Left ventricle myocardium inferior (tissue), 1 donor: Measurements from ENCODE around the gene PRPF4. TPM values are rescaled to one million over a fixed set of nuclear protein-coding genes. Genes with fewer than 3 reads are reported as not detected.

ENCODE experiments used
- DNase-seq: peaks from one replicate; pipeline ENCODE4 v3.0.0-alpha.2; 2020
- H3K27ac ChIP-seq: fragments of 200-600 bp; replicated peaks from 2 replicates; pipeline ENCODE4 v1.8.0; 2021
- H3K27me3 ChIP-seq: fragments of 200-600 bp; 2 replicates; pipeline ENCODE4 v1.8.0; 2021; ENCODE audit warnings: low read depth
- H3K36me3 ChIP-seq: fragments of 200-600 bp; 2 replicates; pipeline ENCODE4 v1.8.0; 2021
- H3K4me1 ChIP-seq: fragments of 200-600 bp; 2 replicates; pipeline ENCODE4 v1.8.0; 2021
- H3K4me3 ChIP-seq: fragments of 200-600 bp; 2 replicates; pipeline ENCODE4 v1.8.0; 2021; ENCODE audit warnings: mild to moderate bottlenecking, moderate library complexity
- H3K9me3 ChIP-seq: fragments of 200-600 bp; replicated peaks from 2 replicates; pipeline ENCODE4 v1.8.0; 2021
- intact Hi-C: fragments of 100-400 bp; cut with micrococcal nuclease; formaldehyde crosslinking; loops from one replicate; pipeline ENCODE4 v1.11.0; 2022
- total RNA-seq: library from RNA; stranded (reverse); fragmentation: NEBNext Ultra II Directional; extraction: Animal tissue kit (Norgen Biotek cat#: 25700); gene quantifications from one replicate; pipeline ENCODE4 v1.2.1, GENCODE V29; 2021
- TF ChIP-seq, protein P1 (sequence below): fragments of 200-600 bp; IDR thresholded peaks from 2 replicates; pipeline ENCODE4 v1.8.0; 2021; ENCODE audit warnings: antibody characterized with exemption, mild to moderate bottlenecking, borderline replicate concordance
- donor health status: DM: no; HTN: yes; CAD: no; lungs with severe emphysema.

PRPF4 gene
- total RNA-seq, 1 donor from 2014 or later, result 11.2 TPM

DNA sequence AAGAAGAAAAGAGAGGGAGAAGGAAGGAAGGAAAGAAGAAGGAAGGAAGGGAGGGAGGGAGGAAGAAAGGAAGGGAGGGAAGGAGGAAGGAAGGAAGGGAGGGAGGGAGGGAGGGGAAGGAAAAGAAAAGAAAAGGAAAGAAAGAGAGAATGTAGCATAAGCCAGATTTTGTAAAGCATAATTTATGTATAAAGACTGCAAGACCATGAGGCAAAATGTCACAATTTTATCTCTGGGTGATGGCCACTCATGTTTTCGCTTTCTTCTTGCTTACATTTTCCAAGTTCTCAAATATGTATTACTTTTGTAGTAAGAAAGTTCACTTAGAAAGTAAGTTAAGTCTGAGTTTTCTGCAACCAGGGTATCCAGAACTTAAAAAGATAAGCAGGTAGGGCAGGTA, 31.1 kb downstream of the PRPF4 start:
- H3K4me3 ChIP-seq, result no peak overlapping the region
- peaks cover 24% of the 10 kb centered on the region for H3K4me1 ChIP-seq
- no peaks in the 10 kb centered on the region for H3K36me3 ChIP-seq
- no peaks in the 10 kb centered on the region for H3K9me3 ChIP-seq
- intact Hi-C loops, result no loop called here
- DNase-seq, result no peak
- H3K27me3 ChIP-seq, result no peaks in the 10 kb centered on the region
- no peak overlapping the region for H3K27ac ChIP-seq
- TF ChIP-seq, protein P1, sequence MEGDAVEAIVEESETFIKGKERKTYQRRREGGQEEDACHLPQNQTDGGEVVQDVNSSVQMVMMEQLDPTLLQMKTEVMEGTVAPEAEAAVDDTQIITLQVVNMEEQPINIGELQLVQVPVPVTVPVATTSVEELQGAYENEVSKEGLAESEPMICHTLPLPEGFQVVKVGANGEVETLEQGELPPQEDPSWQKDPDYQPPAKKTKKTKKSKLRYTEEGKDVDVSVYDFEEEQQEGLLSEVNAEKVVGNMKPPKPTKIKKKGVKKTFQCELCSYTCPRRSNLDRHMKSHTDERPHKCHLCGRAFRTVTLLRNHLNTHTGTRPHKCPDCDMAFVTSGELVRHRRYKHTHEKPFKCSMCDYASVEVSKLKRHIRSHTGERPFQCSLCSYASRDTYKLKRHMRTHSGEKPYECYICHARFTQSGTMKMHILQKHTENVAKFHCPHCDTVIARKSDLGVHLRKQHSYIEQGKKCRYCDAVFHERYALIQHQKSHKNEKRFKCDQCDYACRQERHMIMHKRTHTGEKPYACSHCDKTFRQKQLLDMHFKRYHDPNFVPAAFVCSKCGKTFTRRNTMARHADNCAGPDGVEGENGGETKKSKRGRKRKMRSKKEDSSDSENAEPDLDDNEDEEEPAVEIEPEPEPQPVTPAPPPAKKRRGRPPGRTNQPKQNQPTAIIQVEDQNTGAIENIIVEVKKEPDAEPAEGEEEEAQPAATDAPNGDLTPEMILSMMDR, result no peak

DNA sequence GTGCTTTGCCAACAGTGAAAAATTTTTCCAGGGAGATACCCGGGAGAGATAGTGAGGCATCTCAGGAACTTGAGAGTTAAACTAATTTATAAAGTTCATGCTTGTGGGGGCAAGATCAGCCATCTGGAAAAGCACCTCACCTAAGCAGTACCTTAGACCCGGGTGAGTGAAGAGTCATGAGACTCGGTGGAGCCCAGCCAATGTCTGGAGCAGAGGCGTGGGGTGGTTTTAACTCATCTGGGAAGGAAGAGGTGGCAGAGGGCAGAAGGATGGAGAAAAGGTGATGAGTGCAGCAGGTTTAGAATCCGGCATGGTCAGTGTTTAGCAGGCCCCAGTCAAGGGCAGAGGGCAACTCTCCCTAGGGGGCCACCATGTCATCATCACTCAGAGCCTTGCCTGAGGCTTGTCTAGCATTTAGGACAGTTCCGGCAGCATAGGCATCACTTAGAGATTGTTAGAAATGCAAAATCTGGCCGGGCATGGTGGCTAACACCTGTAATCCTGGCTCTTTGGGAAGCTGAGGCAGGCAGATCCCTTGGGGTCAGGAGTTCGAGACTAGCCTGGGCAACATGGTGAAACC, 32.0 kb downstream of the PRPF4 start:
- Histone ChIP-seq H3K27me3 (no peaks in the 10 kb centered on the region), H3K27ac (no peak overlapping the region), H3K4me3 (no peak overlapping the region), H3K9me3 (no peaks in the 10 kb centered on the region), H3K36me3 (no peaks in the 10 kb centered on the region), H3K4me1 (peaks cover 25% of the 10 kb centered on the region)
- intact Hi-C loops, result no loop called here
- TF ChIP-seq, protein P1, result no peak
- no peak for DNase-seq

DNA sequence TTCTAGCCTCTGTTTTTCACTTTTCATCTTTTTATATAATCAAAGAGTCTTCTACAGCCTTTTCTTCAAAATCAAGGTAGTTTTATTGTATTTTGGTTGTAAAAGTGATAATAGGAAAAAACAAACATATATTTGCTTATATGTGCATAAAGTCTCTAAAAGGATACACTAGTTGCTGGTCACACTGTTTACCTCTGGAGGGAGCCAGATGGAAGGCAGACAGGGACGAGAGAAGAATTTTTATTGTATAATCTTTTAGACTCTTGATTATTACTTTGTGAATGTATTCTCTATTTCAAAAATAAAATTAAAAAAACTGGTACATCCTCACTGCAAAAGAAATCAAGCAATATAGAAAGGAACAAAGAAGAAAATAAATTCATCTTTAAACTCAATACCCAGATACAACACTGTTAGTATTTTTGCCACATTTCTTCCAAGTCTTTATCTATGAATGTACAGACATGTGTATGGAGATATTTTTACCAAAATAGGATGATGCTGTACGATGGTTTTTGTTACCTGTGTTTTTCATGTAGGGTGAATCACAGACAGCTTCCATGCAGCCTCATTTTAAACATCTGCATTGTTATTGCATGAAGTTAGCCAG, 33.9 kb downstream of the PRPF4 start:
- Histone ChIP-seq H3K27me3 (no peaks in the 10 kb centered on the region), H3K4me1 (peaks cover 25% of the 10 kb centered on the region), H3K9me3 (no peaks in the 10 kb centered on the region), H3K36me3 (no peaks in the 10 kb centered on the region), H3K4me3 (no peak overlapping the region), H3K27ac (peak overlapping the region; percentile 78)
- TF ChIP-seq, protein P1, result peak; percentile 75
- no peak for DNase-seq
- intact Hi-C loops, result no loop called here

DNA sequence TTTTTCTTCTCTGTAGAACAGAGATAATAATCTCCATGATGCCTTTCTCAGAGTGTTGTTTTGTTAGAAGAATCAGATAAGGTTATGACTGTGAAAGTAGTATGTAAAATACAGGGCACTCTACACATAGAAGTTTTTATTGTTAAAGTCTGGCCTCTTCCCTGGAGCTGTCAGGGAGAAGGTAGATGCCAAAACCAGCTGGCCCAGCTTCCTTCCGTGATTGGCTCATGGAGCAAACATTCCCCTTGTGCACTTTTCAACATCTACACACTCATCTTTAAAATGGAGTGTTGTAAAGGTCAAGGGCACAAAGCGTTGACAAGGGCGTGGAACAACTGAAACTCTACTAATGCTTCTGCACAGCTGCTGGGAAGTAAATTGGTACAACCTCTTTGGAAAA, 35.1 kb downstream of the PRPF4 start:
- intact Hi-C loops, result no loop called here
- peak; percentile 19 for DNase-seq
- peak overlapping the region; percentile 78 for H3K27ac ChIP-seq

DNA sequence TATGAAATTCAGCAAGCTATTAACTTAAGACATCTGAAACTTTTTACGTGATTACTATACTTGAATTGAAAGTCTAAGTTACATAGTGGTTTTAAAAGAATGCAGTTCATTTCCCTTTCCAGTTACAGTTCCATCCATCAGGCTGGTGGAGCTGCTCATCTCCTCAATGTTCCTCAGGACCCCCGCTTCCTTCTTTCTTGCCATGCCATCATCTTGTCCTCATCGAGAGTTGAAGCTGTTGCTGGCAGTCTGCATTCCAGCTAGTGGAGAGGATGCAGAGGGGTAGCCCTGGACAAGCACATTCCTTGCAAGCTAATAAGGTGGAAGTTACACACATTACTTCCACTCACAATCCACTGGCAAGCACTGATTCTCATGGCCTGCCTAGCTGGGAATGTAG, 36.5 kb downstream of the PRPF4 start:
- intact Hi-C loops, result no loop called here
- no peaks in the 10 kb centered on the region for H3K9me3 ChIP-seq
- H3K27me3 ChIP-seq, result no peaks in the 10 kb centered on the region

More for the DNA sequence above, 35.1 kb downstream of the PRPF4 start:
- Histone ChIP-seq H3K4me3 (no peak overlapping the region), H3K4me1 (peaks cover 25% of the 10 kb centered on the region), H3K9me3 (no peaks in the 10 kb centered on the region), H3K27me3 (no peaks in the 10 kb centered on the region), H3K36me3 (no peaks in the 10 kb centered on the region)
- TF ChIP-seq, protein P1, result no peak

More for the DNA sequence above, 36.5 kb downstream of the PRPF4 start:
- Histone ChIP-seq H3K36me3 (peaks cover 9% of the 10 kb centered on the region), H3K4me1 (peaks cover 25% of the 10 kb centered on the region), H3K27ac (no peak overlapping the region), H3K4me3 (no peak overlapping the region)
- TF ChIP-seq, protein P1, result no peak
- no peak for DNase-seq
